Liver (tissue), 3 donors: ENCODE measurements around the gene CIZ1.

Source experiments
- ATF3 ChIP-seq: IDR thresholded peaks from 2 replicates; pipeline ENCODE4 v1.6.1; 2016; ENCODE audit warnings: antibody characterized with exemption
- CTCF ChIP-seq: fragments of 150-350 bp; IDR thresholded peaks from 2 replicates; pipeline ENCODE4 v1.5.1; 2017; ENCODE audit warnings: improper control_type of control experiment, low read depth, low read length; ENCODE audit not compliant: missing input control
- EGR1 ChIP-seq, 2 donors: IDR thresholded peaks; 2 replicates each; pipeline ENCODE4 v1.6.1; 2016 to 2018; ENCODE audit warnings: antibody characterized with exemption in 2 of 2, low read depth in 2 of 2
- GABPA ChIP-seq, 2 donors: IDR thresholded peaks in 1 of 2; conservative IDR thresholded peaks in 1 of 2; 2 replicates each; pipeline ENCODE4 v1.6.1; 2016; ENCODE audit warnings: antibody characterized with exemption in 2 of 2, mild to moderate bottlenecking in 1 of 2, moderate library complexity in 1 of 2
- JUND ChIP-seq, 2 donors: IDR thresholded peaks; 2 replicates each; pipeline ENCODE4 v1.6.1; 2016; ENCODE audit warnings: antibody characterized with exemption in 2 of 2
- RXRA ChIP-seq, 2 donors: IDR thresholded peaks; 2 replicates each; pipeline ENCODE4 v1.6.1; 2017 to 2018; ENCODE audit warnings: antibody characterized with exemption in 2 of 2, mild to moderate bottlenecking in 1 of 2
- SP1 ChIP-seq: IDR thresholded peaks from 2 replicates; pipeline ENCODE4 v1.6.1; 2018; ENCODE audit warnings: antibody characterized with exemption, mild to moderate bottlenecking
- YY1 ChIP-seq: IDR thresholded peaks from 2 replicates; pipeline ENCODE4 v1.6.1; 2016; ENCODE audit warnings: antibody characterized with exemption, mild to moderate bottlenecking
- TF ChIP-seq, protein P1 (sequence below): IDR thresholded peaks from 2 replicates; pipeline ENCODE4 v1.6.1; 2016; ENCODE audit warnings: antibody characterized with exemption, mild to moderate bottlenecking
- TF ChIP-seq, protein P2 (sequence below): IDR thresholded peaks from 2 replicates; pipeline ENCODE4 v1.6.1; 2016; ENCODE audit warnings: antibody characterized with exemption
- donor health status: healthy.
- donor health status: healthy.

GRCh38 chr9:128138001-128138400 is 53.4 kb downstream of the CIZ1 start:
- TF ChIP-seq JUND (IDR thresholded peaks at IDR 0.05) (no peak), ATF3 (no peak), CTCF (no peak), GABPA (IDR thresholded peaks at IDR 0.05 in 1 of 2, conservative IDR thresholded peaks at IDR 0.05 in 1 of 2) (no peak), SP1 (no peak), YY1 (no peak), RXRA (IDR thresholded peaks at IDR 0.05) (no peak), EGR1 (IDR thresholded peaks at IDR 0.05; ENCODE audit: low read depth in 2 of 2) (no peak)
- TF ChIP-seq, protein P1, sequence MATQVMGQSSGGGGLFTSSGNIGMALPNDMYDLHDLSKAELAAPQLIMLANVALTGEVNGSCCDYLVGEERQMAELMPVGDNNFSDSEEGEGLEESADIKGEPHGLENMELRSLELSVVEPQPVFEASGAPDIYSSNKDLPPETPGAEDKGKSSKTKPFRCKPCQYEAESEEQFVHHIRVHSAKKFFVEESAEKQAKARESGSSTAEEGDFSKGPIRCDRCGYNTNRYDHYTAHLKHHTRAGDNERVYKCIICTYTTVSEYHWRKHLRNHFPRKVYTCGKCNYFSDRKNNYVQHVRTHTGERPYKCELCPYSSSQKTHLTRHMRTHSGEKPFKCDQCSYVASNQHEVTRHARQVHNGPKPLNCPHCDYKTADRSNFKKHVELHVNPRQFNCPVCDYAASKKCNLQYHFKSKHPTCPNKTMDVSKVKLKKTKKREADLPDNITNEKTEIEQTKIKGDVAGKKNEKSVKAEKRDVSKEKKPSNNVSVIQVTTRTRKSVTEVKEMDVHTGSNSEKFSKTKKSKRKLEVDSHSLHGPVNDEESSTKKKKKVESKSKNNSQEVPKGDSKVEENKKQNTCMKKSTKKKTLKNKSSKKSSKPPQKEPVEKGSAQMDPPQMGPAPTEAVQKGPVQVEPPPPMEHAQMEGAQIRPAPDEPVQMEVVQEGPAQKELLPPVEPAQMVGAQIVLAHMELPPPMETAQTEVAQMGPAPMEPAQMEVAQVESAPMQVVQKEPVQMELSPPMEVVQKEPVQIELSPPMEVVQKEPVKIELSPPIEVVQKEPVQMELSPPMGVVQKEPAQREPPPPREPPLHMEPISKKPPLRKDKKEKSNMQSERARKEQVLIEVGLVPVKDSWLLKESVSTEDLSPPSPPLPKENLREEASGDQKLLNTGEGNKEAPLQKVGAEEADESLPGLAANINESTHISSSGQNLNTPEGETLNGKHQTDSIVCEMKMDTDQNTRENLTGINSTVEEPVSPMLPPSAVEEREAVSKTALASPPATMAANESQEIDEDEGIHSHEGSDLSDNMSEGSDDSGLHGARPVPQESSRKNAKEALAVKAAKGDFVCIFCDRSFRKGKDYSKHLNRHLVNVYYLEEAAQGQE, result no peak
- TF ChIP-seq, protein P2, sequence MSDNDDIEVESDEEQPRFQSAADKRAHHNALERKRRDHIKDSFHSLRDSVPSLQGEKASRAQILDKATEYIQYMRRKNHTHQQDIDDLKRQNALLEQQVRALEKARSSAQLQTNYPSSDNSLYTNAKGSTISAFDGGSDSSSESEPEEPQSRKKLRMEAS, result no peak
